ENCODE measurements around the gene SLC35G3. TPM values are rescaled to one million over a fixed set of nuclear protein-coding genes. Genes with fewer than 3 reads are reported as not detected.

Gene SLC35G3
- total and polyA plus RNA-seq, 2 of the 8 experiments (the other 6 are each of a cell fraction or from before 2014, with no cell fraction given): not detected

GRCh38 chr17:35187481-35187880 lies 6.7 kb downstream of the SLC35G3 start:
- no peaks in the 10 kb centered on the region for H3K9me3 ChIP-seq (ENCODE audit: insufficient read depth in 2 of 2, low read depth in 1 of 2, low read length in 1 of 2)
- DNase-seq (ENCODE audit: low read depth in 1 of 2, low spot score in 2 of 2): no peak
- no peaks in the 10 kb centered on the region for H3K36me3 ChIP-seq (ENCODE audit: control insufficient read depth in 2 of 4, insufficient read depth in 4 of 4, low read length in 3 of 4)
- no peak overlapping the region for H3K27ac ChIP-seq (ENCODE audit: low read depth, low read length)
- ChIA-PET CTCF (ENCODE audit: partially characterized antibody) (interaction anchor here (0.5 kb wide), 1 partner anchor 53 kb away, joined by 4 read pairs; no protein-coding TSS in a partner anchor), POLR2A (ENCODE audit: partially characterized antibody) (no interaction called here)
- H2BK15ac ChIP-seq (ENCODE audit: low read length): no peak overlapping the region
- FAIRE-seq: no peak
- H3K18ac ChIP-seq (ENCODE audit: extremely low read depth, low read length): no peak overlapping the region
- no peak overlapping the region for H3K4me3 ChIP-seq (ENCODE audit: extremely low read depth in 1 of 4, insufficient read depth in 2 of 4, low read depth in 3 of 4, low read length in 4 of 4)
- H2BK20ac ChIP-seq (ENCODE audit: low read length): no peak overlapping the region
- H3K23ac ChIP-seq (ENCODE audit: insufficient read length): no peak overlapping the region
- H3K14ac ChIP-seq (ENCODE audit: insufficient read length): no peak overlapping the region
- no peak overlapping the region for H3K9ac ChIP-seq (replicated peaks in 1 of 4; ENCODE audit: extremely low read depth in 1 of 4, low read depth in 3 of 4, low read length in 3 of 4)
- H3K4ac ChIP-seq (replicated peaks; ENCODE audit: insufficient read length, low read depth, low read length): no peak overlapping the region
- no peaks in the 10 kb centered on the region for H3K79me2 ChIP-seq (ENCODE audit: control insufficient read depth in 1 of 2, insufficient read depth in 2 of 2, low read length in 2 of 2)
- H2BK120ac ChIP-seq (replicated peaks; ENCODE audit: low read depth, low read length): no peak overlapping the region
- H3K4me2 ChIP-seq (ENCODE audit: insufficient read depth in 1 of 2, low read depth in 2 of 2, low read length in 2 of 2): no peak overlapping the region
- no peak overlapping the region for H4K91ac ChIP-seq (replicated peaks; ENCODE audit: insufficient read length, low read length)
- no peak overlapping the region for H3K56ac ChIP-seq (replicated peaks; ENCODE audit: insufficient read length, low read depth, low read length)
- H4K20me1 ChIP-seq (replicated peaks in 1 of 2; ENCODE audit: control insufficient read depth in 1 of 2, insufficient read depth in 2 of 2, low read length in 2 of 2): no peaks in the 10 kb centered on the region
- no peak overlapping the region for H2BK5ac ChIP-seq (ENCODE audit: low read depth, low read length)
- H3K79me1 ChIP-seq (ENCODE audit: low read depth, low read length): no peaks in the 10 kb centered on the region
- H2BK12ac ChIP-seq (ENCODE audit: low read depth, low read length): no peak overlapping the region
- H4K5ac ChIP-seq (ENCODE audit: insufficient read length, low read depth, low read length): no peak overlapping the region
- H3K4me1 ChIP-seq (replicated peaks in 1 of 4; ENCODE audit: control insufficient read depth in 3 of 4, insufficient read depth in 4 of 4, low read length in 3 of 4): no peaks in the 10 kb centered on the region
- no peak overlapping the region for H4K8ac ChIP-seq (ENCODE audit: extremely low read depth, insufficient read depth, low read length)
- no peak for TF ChIP-seq RFX5 (IDR thresholded peaks at IDR 0.05; ENCODE audit: borderline replicate concordance, low read depth, low read length)
- no peaks in the 10 kb centered on the region for H3K23me2 ChIP-seq (ENCODE audit: low read depth, low read length)
- no peaks in the 10 kb centered on the region for H3K27me3 ChIP-seq (replicated peaks in 1 of 4; ENCODE audit: control insufficient read depth in 3 of 4, extremely low read depth in 1 of 4, insufficient read depth in 3 of 4, low read length in 3 of 4)
- no peak overlapping the region for H2AK5ac ChIP-seq (ENCODE audit: low read depth, low read length)
- 96% methylated on average over 2 of the region's 2 CpGs; no CpG with 5 or more reads in 1 of the 2 experiments for WGBS, 2 experiments (ENCODE audit: extremely low coverage in 1 of 2, insufficient coverage in 1 of 2, insufficient read length in 1 of 2, insufficient replicate concordance in 2 of 2, low coverage in 1 of 2, low lambda C conversion rate in 2 of 2, missing lambda C conversion rate in 1 of 2)
- H2AFZ ChIP-seq (ENCODE audit: low read length): no peak overlapping the region
